OCI-LY3 (cell line): ENCODE results near the gene NPTX1.

ENCODE experiments used
- H2AFZ ChIP-seq: fragments of 200-600, 300-600 bp; shearing (Covaris generic); 2 replicates; pipeline ENCODE4 v1.6.0; 2014; ENCODE audit warnings: antibody characterized with exemption, low read depth, low read length
- H3K27ac ChIP-seq: fragments of 200-600, 300-600 bp; sonication (generic); 2 replicates; pipeline ENCODE4 v1.5.1; 2014; ENCODE audit warnings: mild to moderate bottlenecking, low read length, moderate library complexity, mixed read lengths
- H3K27me3 ChIP-seq: fragments of 200-600, 300-600 bp; sonication (generic); 2 replicates; pipeline ENCODE4 v1.6.1; 2014; ENCODE audit warnings: low read depth, low read length, mixed read lengths
- H3K36me3 ChIP-seq: fragments of 200-600, 300-600 bp; sonication (generic); replicated peaks from 2 replicates; pipeline ENCODE3; 2014; ENCODE audit warnings: low read depth, low read length, mixed read lengths
- H3K4me1 ChIP-seq: fragments of 300-600, 200-600 bp; sonication (generic); 2 replicates; pipeline ENCODE4 v1.6.1; 2014; ENCODE audit warnings: low read length, mixed read lengths
- H3K4me2 ChIP-seq: fragments of 200-600, 300-600 bp; sonication (generic); 2 replicates; pipeline ENCODE4 v1.6.1; 2014; ENCODE audit warnings: low read length, mixed read lengths
- H3K4me3 ChIP-seq: fragments of 300-600, 200-600 bp; sonication (generic); 2 replicates; pipeline ENCODE4 v1.5.1; 2014; ENCODE audit warnings: antibody characterized with exemption, mild to moderate bottlenecking, low read length, moderate library complexity
- H3K79me2 ChIP-seq: fragments of 300-600, 200-600 bp; shearing (Covaris generic); 2 replicates; pipeline ENCODE4 v1.6.1; 2014; ENCODE audit warnings: mild to moderate bottlenecking, low read length, mixed read lengths
- H3K9ac ChIP-seq: fragments of 300-600, 200-600 bp; shearing (Covaris generic); 2 replicates; pipeline ENCODE4 v1.6.0; 2014; ENCODE audit warnings: mild to moderate bottlenecking, low read length, moderate library complexity
- H3K9me3 ChIP-seq: fragments of 200-600, 300-600 bp; shearing (Covaris generic); 2 replicates; pipeline ENCODE4 v1.6.1; 2014; ENCODE audit warnings: low read length, mixed read lengths; ENCODE audit not compliant: insufficient read depth
- H4K20me1 ChIP-seq: fragments of 200-600, 300-600 bp; sonication (generic); 2 replicates; pipeline ENCODE4 v1.6.1; 2016; ENCODE audit warnings: low read length, mixed read lengths; ENCODE audit not compliant: insufficient read depth
- EZH2phosphoT487 ChIP-seq: fragments of 200-600 bp; shearing (Covaris generic); IDR thresholded peaks from 2 replicates; pipeline ENCODE4 v1.6.1; 2018; ENCODE audit warnings: antibody characterized with exemption, mixed run types, low read depth
- TF ChIP-seq, protein P1 (sequence below): fragments of 200-600, 300-600 bp; sonication (generic); IDR thresholded peaks from 2 replicates; pipeline ENCODE4 v1.5.1; 2014; ENCODE audit warnings: antibody characterized with exemption, low read length, low read depth

NPTX1 gene

DNA sequence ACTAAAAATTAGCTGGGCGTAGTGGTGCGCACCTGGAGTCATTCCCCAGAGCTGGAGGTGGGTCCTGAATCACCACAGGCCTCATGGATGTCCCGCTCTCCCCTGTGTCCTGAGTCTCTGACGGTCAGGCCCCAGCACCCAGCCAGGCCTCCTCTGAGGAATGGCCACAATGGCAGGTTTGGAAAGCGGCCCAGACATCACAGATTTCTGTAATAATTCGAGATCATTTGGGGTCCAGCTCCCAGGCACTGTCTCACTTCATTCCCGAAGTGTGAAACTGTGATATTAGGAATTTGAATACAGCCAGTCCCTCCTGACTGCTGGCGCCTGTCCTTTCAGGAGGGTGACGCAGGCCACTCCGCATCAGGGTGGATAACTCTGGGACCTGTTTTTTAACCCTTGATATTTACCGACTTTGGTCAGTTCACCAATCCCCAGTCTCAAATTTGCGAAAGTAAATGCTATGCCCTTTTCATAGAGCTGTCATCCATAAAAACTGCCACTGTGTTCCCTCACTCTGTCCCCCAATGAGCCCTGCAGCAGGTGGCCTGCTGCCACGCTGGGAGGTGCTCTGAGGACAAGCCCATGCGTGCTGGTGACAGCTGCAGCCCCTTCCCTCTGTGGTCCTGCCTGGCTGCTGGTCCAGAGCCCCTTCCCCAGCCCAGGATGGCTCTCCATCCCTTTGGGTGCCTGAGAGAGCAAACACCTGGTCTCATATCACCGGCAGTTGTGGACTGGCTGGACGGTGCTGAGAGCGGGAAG, 39.9 kb upstream of the NPTX1 start:
- Histone ChIP-seq H3K4me1 (no peaks in the 10 kb centered on the region), H2AFZ (no peak overlapping the region), H4K20me1 (no peaks in the 10 kb centered on the region), H3K27me3 (no peaks in the 10 kb centered on the region), H3K4me2 (no peak overlapping the region), H3K27ac (no peak overlapping the region), H3K79me2 (no peaks in the 10 kb centered on the region), H3K36me3 (no peaks in the 10 kb centered on the region), H3K9me3 (no peaks in the 10 kb centered on the region), H3K9ac (no peak overlapping the region), H3K4me3 (no peak overlapping the region)
- TF ChIP-seq, protein P1, sequence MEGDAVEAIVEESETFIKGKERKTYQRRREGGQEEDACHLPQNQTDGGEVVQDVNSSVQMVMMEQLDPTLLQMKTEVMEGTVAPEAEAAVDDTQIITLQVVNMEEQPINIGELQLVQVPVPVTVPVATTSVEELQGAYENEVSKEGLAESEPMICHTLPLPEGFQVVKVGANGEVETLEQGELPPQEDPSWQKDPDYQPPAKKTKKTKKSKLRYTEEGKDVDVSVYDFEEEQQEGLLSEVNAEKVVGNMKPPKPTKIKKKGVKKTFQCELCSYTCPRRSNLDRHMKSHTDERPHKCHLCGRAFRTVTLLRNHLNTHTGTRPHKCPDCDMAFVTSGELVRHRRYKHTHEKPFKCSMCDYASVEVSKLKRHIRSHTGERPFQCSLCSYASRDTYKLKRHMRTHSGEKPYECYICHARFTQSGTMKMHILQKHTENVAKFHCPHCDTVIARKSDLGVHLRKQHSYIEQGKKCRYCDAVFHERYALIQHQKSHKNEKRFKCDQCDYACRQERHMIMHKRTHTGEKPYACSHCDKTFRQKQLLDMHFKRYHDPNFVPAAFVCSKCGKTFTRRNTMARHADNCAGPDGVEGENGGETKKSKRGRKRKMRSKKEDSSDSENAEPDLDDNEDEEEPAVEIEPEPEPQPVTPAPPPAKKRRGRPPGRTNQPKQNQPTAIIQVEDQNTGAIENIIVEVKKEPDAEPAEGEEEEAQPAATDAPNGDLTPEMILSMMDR, result no peak
- TF ChIP-seq EZH2phosphoT487, result no peak

DNA sequence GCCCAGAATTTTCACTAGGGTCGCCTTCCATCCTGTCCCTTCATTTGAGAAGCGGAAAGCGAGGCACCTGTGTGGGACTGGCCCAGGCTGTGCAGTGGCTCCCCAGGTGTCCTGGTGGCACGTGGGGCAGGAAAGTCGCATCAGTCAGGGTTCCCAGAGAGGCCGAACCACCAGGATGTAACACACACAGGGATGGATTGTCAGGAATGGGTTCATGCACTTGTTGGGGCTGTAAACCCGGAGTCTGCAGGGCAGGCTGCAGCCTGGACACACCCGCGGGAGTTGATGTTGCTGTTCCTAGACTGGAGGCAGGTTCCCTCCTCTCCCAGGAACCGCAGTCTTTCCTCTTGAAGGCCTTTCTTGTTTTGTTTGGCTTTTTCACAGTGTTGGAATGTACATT, 37.5 kb upstream of the NPTX1 start:
- H2AFZ ChIP-seq, result no peak overlapping the region
- no peak for TF ChIP-seq EZH2phosphoT487
- TF ChIP-seq, protein P1, result no peak

DNA sequence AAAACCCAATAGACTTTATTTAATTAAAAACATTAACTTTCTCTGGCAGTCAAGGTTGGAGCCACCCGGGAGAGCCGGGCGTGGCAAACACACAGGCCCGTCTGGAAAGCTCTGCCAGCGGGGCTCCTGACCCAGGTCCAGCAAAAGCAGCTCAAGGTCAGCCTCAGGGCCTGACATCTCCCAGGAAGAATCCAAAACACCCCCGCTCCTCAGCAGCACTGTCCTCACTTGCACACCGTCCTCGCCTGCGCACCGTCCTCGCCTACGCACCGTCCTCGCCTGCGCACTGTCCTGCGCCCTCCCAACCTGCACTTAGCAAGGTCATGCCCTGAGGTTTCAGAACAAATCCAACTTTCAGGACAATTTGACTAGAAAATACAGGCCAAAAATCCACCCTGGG, 36.8 kb upstream of the NPTX1 start:
- Histone ChIP-seq H3K4me3 (no peak overlapping the region), H3K9me3 (no peaks in the 10 kb centered on the region), H3K27ac (no peak overlapping the region), H3K79me2 (no peaks in the 10 kb centered on the region), H3K9ac (no peak overlapping the region), H3K27me3 (no peaks in the 10 kb centered on the region), H3K4me2 (no peak overlapping the region), H4K20me1 (no peaks in the 10 kb centered on the region), H3K4me1 (no peaks in the 10 kb centered on the region), H2AFZ (no peak overlapping the region), H3K36me3 (no peaks in the 10 kb centered on the region)
- TF ChIP-seq, protein P1, result no peak
- TF ChIP-seq EZH2phosphoT487, result no peak

More for the DNA sequence above, 37.5 kb upstream of the NPTX1 start:
- Histone ChIP-seq H3K27me3 (no peaks in the 10 kb centered on the region), H3K4me3 (no peak overlapping the region), H4K20me1 (no peaks in the 10 kb centered on the region), H3K4me1 (no peaks in the 10 kb centered on the region), H3K9me3 (no peaks in the 10 kb centered on the region), H3K79me2 (no peaks in the 10 kb centered on the region), H3K9ac (no peak overlapping the region), H3K36me3 (no peaks in the 10 kb centered on the region), H3K4me2 (no peak overlapping the region), H3K27ac (no peak overlapping the region)

DNA sequence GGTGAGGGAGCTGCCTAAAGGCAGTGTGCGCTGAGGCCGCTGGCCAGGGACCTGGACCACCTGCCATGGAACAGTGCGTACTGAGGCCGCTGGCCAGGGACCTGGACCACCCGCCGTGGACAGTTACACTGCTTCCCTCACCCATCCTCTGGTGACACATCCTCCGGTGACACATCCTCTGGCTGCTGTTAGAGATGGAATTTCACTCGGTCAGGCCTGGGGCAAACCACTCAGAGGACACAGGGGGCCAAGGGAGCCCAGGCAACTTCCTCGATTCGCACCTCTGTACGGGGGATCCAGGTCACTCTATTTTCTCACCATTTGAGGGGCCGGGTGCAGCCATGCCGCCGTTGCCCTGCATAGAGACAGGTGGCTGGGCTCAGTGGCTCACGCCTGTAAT, 35.8 kb upstream of the NPTX1 start:
- Histone ChIP-seq H3K4me1 (no peaks in the 10 kb centered on the region), H3K36me3 (no peaks in the 10 kb centered on the region), H3K27me3 (no peaks in the 10 kb centered on the region), H3K4me2 (no peak overlapping the region), H3K27ac (no peak overlapping the region), H4K20me1 (no peaks in the 10 kb centered on the region), H2AFZ (no peak overlapping the region), H3K9me3 (no peaks in the 10 kb centered on the region), H3K4me3 (no peak overlapping the region), H3K9ac (no peak overlapping the region), H3K79me2 (no peaks in the 10 kb centered on the region)
- no peak for TF ChIP-seq EZH2phosphoT487
- TF ChIP-seq, protein P1, result no peak
